Ishikawa (cell line): ENCODE results near the gene GM2A.

Experiments
- CEBPB ChIP-seq: IDR thresholded peaks from 2 replicates; pipeline ENCODE4 v1.6.1; 2012
- CREB1 ChIP-seq: IDR thresholded peaks from 2 replicates; pipeline ENCODE4 v1.6.1; 2012; ENCODE audit warnings: low read depth
- EGR1 ChIP-seq: IDR thresholded peaks from 2 replicates; pipeline ENCODE4 v1.6.1; 2012
- EP300 ChIP-seq: IDR thresholded peaks from 2 replicates; pipeline ENCODE4 v1.6.1; 2012; ENCODE audit warnings: borderline replicate concordance
- FOXM1 ChIP-seq: IDR thresholded peaks from 2 replicates; pipeline ENCODE4 v1.6.1; 2012; ENCODE audit warnings: low read depth, borderline replicate concordance
- NFIC ChIP-seq: IDR thresholded peaks from 2 replicates; pipeline ENCODE4 v1.6.1; 2012
- REST ChIP-seq: IDR thresholded peaks from 2 replicates; pipeline ENCODE4 v1.6.1; 2012; ENCODE audit warnings: low read depth, mild to moderate bottlenecking
- TAF1 ChIP-seq: IDR thresholded peaks from 2 replicates; pipeline ENCODE4 v1.6.1; 2012; ENCODE audit warnings: low read depth, mild to moderate bottlenecking
- YY1 ChIP-seq: IDR thresholded peaks from 2 replicates; pipeline ENCODE4 v1.6.1; 2012; ENCODE audit warnings: low read depth
- TF ChIP-seq, protein P1 (sequence below): IDR thresholded peaks from 2 replicates; pipeline ENCODE4 v1.6.1; 2012

DNA sequence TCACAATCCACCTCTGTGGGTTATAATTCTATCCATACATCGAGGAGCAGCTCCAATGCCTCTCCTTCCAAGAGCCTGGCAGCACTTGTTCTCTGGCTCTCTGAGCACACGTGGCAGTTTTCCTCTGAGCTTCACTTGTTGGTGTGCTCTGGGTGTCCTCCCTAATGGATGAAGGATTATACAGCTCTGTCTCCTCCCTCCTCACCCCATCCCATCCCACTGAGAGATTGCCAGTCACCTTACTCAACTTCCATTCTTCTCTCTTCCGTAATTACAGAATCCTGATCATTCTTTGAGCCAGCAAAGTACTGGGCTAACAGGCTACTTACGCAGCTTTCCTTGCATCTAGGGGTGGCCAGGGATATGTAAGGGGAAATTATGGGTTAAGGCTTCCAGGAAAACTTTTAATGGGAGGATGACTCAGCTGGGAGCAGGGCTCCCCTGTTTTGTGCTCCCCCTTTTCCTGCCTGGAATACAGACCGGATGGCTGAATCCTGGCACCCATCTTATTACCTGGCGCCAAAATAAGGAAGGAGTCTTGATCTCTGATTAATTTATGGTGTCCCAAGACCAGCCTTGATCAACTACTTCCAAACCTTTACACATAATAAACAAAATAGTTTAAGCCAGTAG, 22.8 kb upstream of the GM2A start:
- TF ChIP-seq TAF1: no peak
- TF ChIP-seq FOXM1: no peak
- no peak for TF ChIP-seq CEBPB
- TF ChIP-seq EGR1: no peak
- no peak for TF ChIP-seq NFIC
- TF ChIP-seq CREB1: no peak
- TF ChIP-seq, protein P1, sequence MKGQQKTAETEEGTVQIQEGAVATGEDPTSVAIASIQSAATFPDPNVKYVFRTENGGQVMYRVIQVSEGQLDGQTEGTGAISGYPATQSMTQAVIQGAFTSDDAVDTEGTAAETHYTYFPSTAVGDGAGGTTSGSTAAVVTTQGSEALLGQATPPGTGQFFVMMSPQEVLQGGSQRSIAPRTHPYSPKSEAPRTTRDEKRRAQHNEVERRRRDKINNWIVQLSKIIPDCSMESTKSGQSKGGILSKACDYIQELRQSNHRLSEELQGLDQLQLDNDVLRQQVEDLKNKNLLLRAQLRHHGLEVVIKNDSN: no peak
- no peak for TF ChIP-seq YY1
- TF ChIP-seq EP300: no peak
- no peak for TF ChIP-seq REST
